Osteoblast (primary cell): ENCODE results near the gene DQX1. TPM values are rescaled to one million over a fixed set of nuclear protein-coding genes. Genes with fewer than 3 reads are reported as not detected.
A peak's percentile ranks its signal among the peaks of the same experiment; 100 is the strongest.
"Not testable (repeated sequence)": the region's sequence is repeated elsewhere in the genome, so short reads cannot be mapped to it uniquely, and the experiment has no call there.

Experiments
- DNase-seq: peaks from one replicate; pipeline ENCODE4 v3.0.0; 2011; ENCODE audit warnings: low spot score, mixed read lengths; ENCODE audit not compliant: insufficient read length; ENCODE audit errors: missing footprints
- H2AFZ ChIP-seq: 2 replicates; pipeline ENCODE4 v1.6.0; 2011; ENCODE audit warnings: mild to moderate bottlenecking, low read length
- H3K27ac ChIP-seq: 2 replicates; pipeline ENCODE4 v1.5.1; 2011; ENCODE audit warnings: mild to moderate bottlenecking, low read depth, low read length, moderate library complexity
- H3K27me3 ChIP-seq: 2 replicates; pipeline ENCODE4 v1.6.0; 2012; ENCODE audit warnings: mild to moderate bottlenecking, control low read depth, inconsistent platforms, low read length, moderate library complexity; ENCODE audit not compliant: insufficient read depth
- H3K36me3 ChIP-seq: 2 replicates; pipeline ENCODE4 v1.5.1; 2011; ENCODE audit warnings: mild to moderate bottlenecking, low read length, control low read depth, moderate library complexity; ENCODE audit not compliant: insufficient read depth
- H3K4me1 ChIP-seq: 2 replicates; pipeline ENCODE4 v1.5.1; 2011; ENCODE audit warnings: mild to moderate bottlenecking, low read length, control low read depth, moderate library complexity; ENCODE audit not compliant: insufficient read depth
- H3K4me2 ChIP-seq: 2 replicates; pipeline ENCODE4 v1.6.0; 2011; ENCODE audit warnings: mild to moderate bottlenecking, low read length; ENCODE audit not compliant: insufficient read depth
- H3K4me3 ChIP-seq: fragments of 200-600 bp; sonication (generic); 3 replicates; pipeline ENCODE4 v1.5.1; 2012; ENCODE audit warnings: mild to moderate bottlenecking, low read length, inconsistent platforms; ENCODE audit not compliant: insufficient read depth
- H3K79me2 ChIP-seq: 2 replicates; pipeline ENCODE4 v1.6.0; 2012; ENCODE audit warnings: mild to moderate bottlenecking, low read length, control low read depth, inconsistent platforms; ENCODE audit not compliant: insufficient read depth
- H3K9me3 ChIP-seq: 2 replicates; pipeline ENCODE4 v1.5.1; 2011; ENCODE audit warnings: low read depth, low read length, control low read depth
- H4K20me1 ChIP-seq: 2 replicates; pipeline ENCODE4 v1.6.0; 2012; ENCODE audit warnings: mild to moderate bottlenecking, low read length, control low read depth; ENCODE audit not compliant: insufficient read depth
- total RNA-seq: library from RNA; depleted of rRNA; stranded (reverse); fragments of >200 nt; gene quantifications from 2 replicates; pipeline ENCODE4 v1.2.3, GENCODE V29; 2012
- TF ChIP-seq, protein P1 (sequence below): IDR thresholded peaks from 2 replicates; pipeline ENCODE4 v1.5.1; 2011; ENCODE audit warnings: mild to moderate bottlenecking, low read depth, low read length, moderate library complexity; ENCODE audit errors: extremely low read depth

The DQX1 gene
- total RNA-seq, 1 donor, result not detected

- H3K4me2 ChIP-seq, result peak overlapping the region; percentile 90
- H2AFZ ChIP-seq, result peak overlapping the region; percentile 96
- H3K36me3 ChIP-seq, result peaks cover 18% of the 10 kb centered on the region
- no peaks in the 10 kb centered on the region for H4K20me1 ChIP-seq
- H3K27ac ChIP-seq, result peak overlapping the region; percentile 70
- TF ChIP-seq, protein P1, sequence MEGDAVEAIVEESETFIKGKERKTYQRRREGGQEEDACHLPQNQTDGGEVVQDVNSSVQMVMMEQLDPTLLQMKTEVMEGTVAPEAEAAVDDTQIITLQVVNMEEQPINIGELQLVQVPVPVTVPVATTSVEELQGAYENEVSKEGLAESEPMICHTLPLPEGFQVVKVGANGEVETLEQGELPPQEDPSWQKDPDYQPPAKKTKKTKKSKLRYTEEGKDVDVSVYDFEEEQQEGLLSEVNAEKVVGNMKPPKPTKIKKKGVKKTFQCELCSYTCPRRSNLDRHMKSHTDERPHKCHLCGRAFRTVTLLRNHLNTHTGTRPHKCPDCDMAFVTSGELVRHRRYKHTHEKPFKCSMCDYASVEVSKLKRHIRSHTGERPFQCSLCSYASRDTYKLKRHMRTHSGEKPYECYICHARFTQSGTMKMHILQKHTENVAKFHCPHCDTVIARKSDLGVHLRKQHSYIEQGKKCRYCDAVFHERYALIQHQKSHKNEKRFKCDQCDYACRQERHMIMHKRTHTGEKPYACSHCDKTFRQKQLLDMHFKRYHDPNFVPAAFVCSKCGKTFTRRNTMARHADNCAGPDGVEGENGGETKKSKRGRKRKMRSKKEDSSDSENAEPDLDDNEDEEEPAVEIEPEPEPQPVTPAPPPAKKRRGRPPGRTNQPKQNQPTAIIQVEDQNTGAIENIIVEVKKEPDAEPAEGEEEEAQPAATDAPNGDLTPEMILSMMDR, result no peak
- no peak for DNase-seq
- peaks cover 3% of the 10 kb centered on the region for H3K79me2 ChIP-seq
- peaks cover 14% of the 10 kb centered on the region for H3K4me1 ChIP-seq
- H3K9me3 ChIP-seq, result no peaks in the 10 kb centered on the region
- no peaks in the 10 kb centered on the region for H3K27me3 ChIP-seq
- peak overlapping the region; percentile 81 for H3K4me3 ChIP-seq
These were observed 53.1 kb downstream of the DQX1 start for GRCh38 chr2:74472945-74473258.

DNA sequence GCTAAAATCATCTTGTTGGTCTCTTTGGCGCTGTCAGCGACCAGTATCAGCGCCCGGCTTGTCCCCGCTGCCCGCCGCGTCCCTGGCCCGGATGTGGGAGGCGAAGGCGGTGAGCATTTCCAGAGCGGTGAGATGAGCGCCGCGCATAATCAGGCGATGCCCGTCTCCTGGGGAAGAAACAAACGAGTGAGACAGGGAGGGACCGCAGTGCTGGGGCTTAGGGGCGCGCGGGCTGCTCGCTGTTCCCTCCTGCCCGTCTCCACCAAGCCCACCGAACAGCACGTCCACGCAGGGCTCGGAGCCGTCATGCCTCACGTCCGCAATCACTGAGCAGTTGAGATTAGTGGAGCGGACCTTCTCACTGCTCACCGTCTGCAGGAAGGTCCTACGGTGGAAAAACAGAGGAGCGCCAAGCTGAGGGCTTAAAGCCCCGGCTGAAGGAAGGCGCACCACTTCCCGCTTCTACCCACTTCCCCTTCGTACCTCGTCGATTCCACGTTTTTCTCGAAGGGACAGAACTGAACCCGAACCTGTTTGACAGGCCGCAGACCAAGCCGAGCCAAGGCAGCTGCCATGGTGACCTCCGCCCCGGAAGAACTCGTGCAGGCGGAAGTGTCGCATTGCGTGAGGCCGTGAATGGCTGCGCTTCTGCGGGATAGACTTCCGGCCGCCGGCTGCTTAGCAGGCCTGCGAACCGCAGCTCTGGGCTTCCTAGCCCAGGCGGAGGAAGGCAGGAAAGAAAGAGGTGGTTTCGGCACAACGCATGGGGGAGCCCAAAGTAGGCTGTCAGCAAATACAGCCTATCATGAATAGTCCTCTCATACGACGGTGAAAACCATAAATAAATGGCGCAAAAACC, 53.7 kb downstream of the DQX1 start, which contains the start of gene MRPL53:
MRPL53 (minus strand) TSS at position 595 of the 859 bp plus-strand sequence; CDS start at position 575, 20 bp downstream.
- H3K27ac ChIP-seq, result peak within 1 kb of the TSS; percentile 70
- peaks cover 16% of the 10 kb centered on the region for H3K36me3 ChIP-seq
- H3K9me3 ChIP-seq, result no peaks in the 10 kb centered on the region
- TF ChIP-seq, protein P1, result no peak
- peaks cover under 1% of the 10 kb centered on the region for H3K79me2 ChIP-seq
- H3K27me3 ChIP-seq, result no peaks in the 10 kb centered on the region
- peak; percentile 95 for DNase-seq
- H3K4me1 ChIP-seq, result peaks cover 14% of the 10 kb centered on the region
- H4K20me1 ChIP-seq, result no peaks in the 10 kb centered on the region
- H2AFZ ChIP-seq, result peak within 1 kb of the TSS; percentile 96
- peak within 1 kb of the TSS; percentile 90 for H3K4me2 ChIP-seq
- H3K4me3 ChIP-seq, result peak within 1 kb of the TSS; percentile 81

DNA sequence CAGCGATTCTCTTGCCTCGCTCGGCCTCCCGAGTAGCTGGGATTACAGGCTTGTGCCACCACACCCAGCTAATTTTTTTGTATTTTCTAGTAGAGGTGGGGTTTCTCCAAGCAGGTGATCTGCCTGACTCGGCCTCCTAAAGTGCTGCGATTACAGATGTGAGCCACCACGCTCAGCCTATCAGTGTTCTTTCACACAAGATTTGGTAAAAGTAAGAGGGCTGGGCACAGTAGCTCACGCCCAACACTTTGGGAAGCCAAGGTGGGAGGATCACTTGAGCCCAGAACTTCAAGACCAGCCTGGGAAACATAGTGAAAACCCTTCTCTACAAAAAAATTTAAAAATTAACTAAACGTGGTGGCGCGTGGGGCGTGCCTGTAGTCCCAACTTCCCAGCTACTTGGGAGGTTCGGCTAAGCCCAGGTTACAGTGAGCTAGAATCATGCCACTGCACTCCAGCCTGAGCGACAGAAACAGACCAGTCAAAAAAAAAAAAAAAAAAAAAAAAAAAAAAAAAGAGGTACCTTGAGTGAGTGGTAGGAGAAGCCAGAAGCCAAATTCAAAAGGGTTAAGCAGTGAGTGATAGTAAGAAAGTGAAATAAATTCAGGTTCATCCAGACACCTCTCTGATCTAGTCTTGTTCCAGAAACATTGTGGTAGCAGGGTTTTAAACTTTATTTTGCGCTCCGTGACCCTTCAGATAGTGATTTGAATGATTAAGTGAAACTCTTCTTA, 54.5 kb downstream of the DQX1 start:
- H3K4me3 ChIP-seq, result peak overlapping the region; percentile 81
- peaks cover 14% of the 10 kb centered on the region for H3K4me1 ChIP-seq
- peak overlapping the region; percentile 96 for H2AFZ ChIP-seq
- peaks cover 16% of the 10 kb centered on the region for H3K36me3 ChIP-seq
- H4K20me1 ChIP-seq, result no peaks in the 10 kb centered on the region
- DNase-seq, result no peak
- TF ChIP-seq, protein P1, result no peak
- peak overlapping the region; percentile 90 for H3K4me2 ChIP-seq
- no peaks in the 10 kb centered on the region for H3K9me3 ChIP-seq
- no peaks in the 10 kb centered on the region for H3K27me3 ChIP-seq
- H3K79me2 ChIP-seq, result no peaks in the 10 kb centered on the region
- H3K27ac ChIP-seq, result peak overlapping the region; percentile 70

DNA sequence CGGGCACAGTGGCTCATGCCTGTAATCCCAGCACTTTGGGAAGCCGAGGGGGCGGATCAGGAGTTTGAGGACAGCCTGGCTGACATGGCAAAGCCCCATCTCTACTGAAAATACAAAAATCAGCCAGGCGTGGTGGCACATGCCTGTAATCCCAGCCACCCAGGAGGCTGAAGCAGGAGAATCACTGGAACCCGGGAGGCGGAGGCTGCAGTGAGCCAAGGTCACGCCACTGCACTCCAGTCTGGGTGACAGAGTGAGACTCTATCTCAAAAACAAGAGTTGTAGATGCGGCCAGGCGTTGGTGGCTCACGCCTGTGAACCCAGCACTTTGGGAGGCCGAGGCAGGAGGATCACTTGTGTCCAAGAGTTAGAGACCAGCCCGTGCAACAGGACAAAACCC, 55.3 kb downstream of the DQX1 start:
- peaks cover 16% of the 10 kb centered on the region for H3K36me3 ChIP-seq
- H3K79me2 ChIP-seq, H2AFZ ChIP-seq: not testable (repeated sequence)

More for the DNA sequence above, 55.3 kb downstream of the DQX1 start:
- not testable (repeated sequence) for H3K4me3 ChIP-seq, H3K27me3 ChIP-seq, H3K4me2 ChIP-seq, H4K20me1 ChIP-seq, H3K9me3 ChIP-seq, DNase-seq, H3K27ac ChIP-seq
- peaks cover 14% of the 10 kb centered on the region for H3K4me1 ChIP-seq

Other genes starting within 250 kb of the DQX1 start
- 0.36 and 2.7 TPM in 2 replicates for gene SLC4A5, start 182.8 kb downstream of the DQX1 start, total RNA-seq
- 135 and 177 TPM in 2 replicates for gene DCTN1, start 145.9 kb downstream of the DQX1 start, total RNA-seq
- gene C2orf81, start 104.6 kb downstream of the DQX1 start, total RNA-seq, result 0.72 and 1.5 TPM in 2 replicates
- 21.2 and 23.9 TPM in 2 replicates for gene WDR54, start 104.5 kb downstream of the DQX1 start, total RNA-seq
- gene RTKN, start 84.3 kb downstream of the DQX1 start, total RNA-seq, result 14.1 and 16.2 TPM in 2 replicates
- 11.8 and 15.9 TPM in 2 replicates for gene INO80B, start 71.1 kb downstream of the DQX1 start, total RNA-seq
- gene WBP1, start 67.8 kb downstream of the DQX1 start, total RNA-seq, result 35.5 and 35.7 TPM in 2 replicates
- 33.3 and 35.9 TPM in 2 replicates for gene MOGS, start 60.8 kb downstream of the DQX1 start, total RNA-seq
- 18.0 and 23.5 TPM in 2 replicates for gene MRPL53, start 53.6 kb downstream of the DQX1 start, total RNA-seq
- gene CCDC142, start 43.2 kb downstream of the DQX1 start, total RNA-seq, result 32.4 and 32.6 TPM in 2 replicates
- 17.0 and 18.3 TPM in 2 replicates for gene TTC31, start 43.1 kb downstream of the DQX1 start, total RNA-seq
- gene LBX2, start 26.6 kb downstream of the DQX1 start, total RNA-seq, result 4.1 and 5.4 TPM in 2 replicates
- gene PCGF1, start 18.5 kb downstream of the DQX1 start, total RNA-seq, result 22.4 and 26.5 TPM in 2 replicates
- gene TLX2, start 11.8 kb downstream of the DQX1 start, total RNA-seq, result under 0.01 and 0.36 TPM in 2 replicates
- gene AUP1, start 3.5 kb upstream of the DQX1 start, total RNA-seq, result 82.9 and 86.3 TPM in 2 replicates
- gene HTRA2, start 3.7 kb upstream of the DQX1 start, total RNA-seq, result 51.8 and 53.6 TPM in 2 replicates
- 64.8 and 97.4 TPM in 2 replicates for gene LOXL3, start 27.7 kb upstream of the DQX1 start, total RNA-seq
- gene DOK1, start 28.5 kb upstream of the DQX1 start, total RNA-seq, result 89.8 and 93.1 TPM in 2 replicates
- gene M1AP, start 122.1 kb upstream of the DQX1 start, total RNA-seq, result under 0.01 and 0.29 TPM in 2 replicates
- 7.2 and 7.7 TPM in 2 replicates for gene SEMA4F, start 128.0 kb upstream of the DQX1 start, total RNA-seq